ENCODE measurements around the gene PFN4. TPM values are rescaled to one million over a fixed set of nuclear protein-coding genes. Genes with fewer than 3 reads are reported as not detected.

PFN4 gene
- total and polyA plus RNA-seq, 4 experiments from 2014 or later, result not detected

Other genes starting within 250 kb of the PFN4 start
- 10 to 100 TPM; 38.7 to 44.4 TPM for gene ATAD2B, start 196.2 kb downstream of the PFN4 start, total RNA-seq
- 1 to 10 TPM; 3.8 to 7.1 TPM for gene ATAD2B, start 196.2 kb downstream of the PFN4 start, polyA plus RNA-seq
- 10 to 100 TPM; 14.5 to 15.0 TPM for gene UBXN2A, start 182.9 kb downstream of the PFN4 start, total RNA-seq
- 10 to 100 TPM in 1 of 2 donors, 1 to 10 TPM in 1; 9.7 to 12.4 TPM for gene UBXN2A, start 182.9 kb downstream of the PFN4 start, polyA plus RNA-seq
- not detected for gene MFSD2B, start 113.2 kb downstream of the PFN4 start, total RNA-seq
- gene MFSD2B, start 113.2 kb downstream of the PFN4 start, polyA plus RNA-seq, result not detected
- 10 to 100 TPM; 17.5 to 20.5 TPM for gene WDCP, start 75.9 kb downstream of the PFN4 start, total RNA-seq
- 1 to 10 TPM; 4.8 to 5.1 TPM for gene WDCP, start 75.9 kb downstream of the PFN4 start, polyA plus RNA-seq
- 1 to 10 TPM in 1 of 2 experiments, under 1 TPM in 1; 0.58 to 1.3 TPM for gene FKBP1B, start 73.6 kb downstream of the PFN4 start, total RNA-seq
- gene FKBP1B, start 73.6 kb downstream of the PFN4 start, polyA plus RNA-seq, result 1 to 10 TPM; 2.3 to 2.5 TPM
- 10 to 100 TPM; 50.0 to 55.3 TPM for gene SF3B6, start 47.0 kb downstream of the PFN4 start, total RNA-seq
- 100 to 1,000 TPM; 180 to 238 TPM for gene SF3B6, start 47.0 kb downstream of the PFN4 start, polyA plus RNA-seq
- gene TP53I3, start 38.5 kb downstream of the PFN4 start, total RNA-seq, result under 1 TPM; 0.20 to 0.47 TPM
- under 1 TPM in 1 of 2 donors, not detected in 1; 0.15 TPM for gene TP53I3, start 38.5 kb downstream of the PFN4 start, polyA plus RNA-seq
- 10 to 100 TPM; 17.2 to 24.4 TPM for gene FAM228B, start 135 bp upstream of the PFN4 start, total RNA-seq
- 1 to 10 TPM; 4.5 to 7.4 TPM for gene FAM228B, start 135 bp upstream of the PFN4 start, polyA plus RNA-seq
- gene FAM228A, start 51.7 kb upstream of the PFN4 start, total RNA-seq, result under 1 TPM; 0.36 to 0.81 TPM
- gene FAM228A, start 51.7 kb upstream of the PFN4 start, polyA plus RNA-seq, result under 1 TPM in 1 of 2 donors, not detected in 1; 0.28 TPM
- gene ITSN2, start 237.2 kb upstream of the PFN4 start, total RNA-seq, result 100 to 1,000 TPM; 133 to 135 TPM
- gene ITSN2, start 237.2 kb upstream of the PFN4 start, polyA plus RNA-seq, result 10 to 100 TPM; 39.8 to 72.1 TPM

All from CD4-positive, alpha-beta memory T cell (primary cell).